ENCODE measurements around the gene PRSS8.

The PRSS8 gene

DNA sequence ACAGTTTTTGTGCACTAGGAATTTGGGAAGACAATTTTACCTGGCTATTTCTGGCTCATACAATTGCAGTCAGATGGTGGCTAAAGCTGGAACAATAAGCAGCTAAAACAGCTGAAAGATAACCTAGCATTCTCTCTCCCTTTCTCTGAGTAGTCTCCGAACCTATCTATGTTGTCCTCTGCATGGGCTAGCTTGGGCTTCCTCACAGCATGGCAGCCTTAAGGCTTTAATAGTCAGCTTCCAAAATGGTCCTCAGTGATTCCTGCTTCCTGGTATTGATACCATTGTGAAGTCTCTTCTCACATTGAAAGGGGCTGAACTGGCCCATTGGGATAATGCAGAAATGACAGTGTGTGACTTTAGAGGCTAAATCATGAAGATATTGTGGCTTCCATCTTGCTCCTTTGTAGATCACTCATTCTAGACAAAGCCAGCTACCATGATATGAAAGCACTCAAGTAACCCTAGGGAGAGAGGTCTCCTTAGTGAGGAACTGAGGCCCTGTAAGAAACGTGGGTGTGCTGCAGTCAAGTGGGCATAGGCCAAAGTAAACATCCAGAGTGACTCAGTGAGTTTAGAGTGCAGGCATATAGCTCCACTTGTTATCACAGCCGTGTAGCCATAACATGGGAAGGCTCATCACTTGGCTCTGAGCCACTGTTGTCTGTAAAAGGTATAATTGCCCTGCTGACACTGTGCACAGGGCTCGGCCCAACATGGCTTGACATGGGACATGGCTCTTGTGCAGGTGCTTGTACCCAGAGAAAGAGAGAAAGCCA lies 35.5 kb downstream of the PRSS8 start:
- DNase-seq: no peak

- DNase-seq: peak; percentile 95
Measured at GRCh38 chr16:31094424-31095120, 41.0 kb downstream of the PRSS8 start, which contains the start of gene VKORC1. Gene VKORC1, minus strand, starts transcription at chr16:31094797. Its CDS starts 68 bp downstream, at chr16:31094729.

GRCh38 chr16:31094088-31094423 lies 41.5 kb downstream of the PRSS8 start:
- no peak for DNase-seq

- no peak for DNase-seq
Measured at GRCh38 chr16:31093132-31093703, 42.3 kb downstream of the PRSS8 start.

DNA sequence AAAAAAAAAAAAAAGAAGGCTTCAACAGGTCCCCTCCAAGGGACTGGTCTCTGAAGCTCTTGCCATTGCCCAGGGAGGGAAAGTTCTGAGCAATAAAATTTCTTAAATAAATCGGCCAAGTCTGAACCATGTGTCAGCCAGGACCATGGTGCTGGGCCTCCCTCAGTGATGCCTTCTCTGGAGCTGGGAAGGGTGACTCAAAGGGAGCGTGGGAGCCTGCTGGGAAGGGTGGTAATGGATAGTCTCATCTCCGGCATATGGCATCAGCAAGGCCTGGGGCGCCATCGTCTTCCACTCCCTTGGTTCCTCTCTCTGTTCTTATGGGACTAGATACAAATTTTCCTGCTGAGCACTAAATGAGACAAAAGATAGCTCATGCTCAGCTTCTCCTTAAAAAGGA lies 43.2 kb downstream of the PRSS8 start:
- DNase-seq: no peak

GRCh38 chr16:31090540-31090939 lies 45.0 kb downstream of the PRSS8 start:
- DNase-seq: no peak

DNA sequence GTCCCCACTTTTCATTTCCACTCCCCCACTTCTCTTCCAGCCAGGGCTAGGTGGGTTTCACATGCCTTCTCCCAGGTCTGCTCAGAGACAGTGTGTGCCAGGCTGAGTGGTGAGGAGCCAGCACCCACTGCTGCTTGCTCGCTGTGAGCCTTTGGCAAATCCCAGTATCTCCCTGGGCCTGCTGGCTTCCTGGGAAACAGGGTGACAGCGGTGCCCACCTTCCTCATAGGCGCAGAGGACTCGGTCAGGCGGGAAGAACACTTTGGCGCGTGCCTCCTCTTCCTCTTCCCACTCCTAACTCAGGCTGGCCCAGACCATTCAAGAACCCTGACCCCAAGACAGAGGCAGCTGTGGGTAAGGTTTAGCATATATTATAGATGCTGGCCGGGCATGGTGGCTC lies 46.3 kb downstream of the PRSS8 start:
- no peak for DNase-seq

DNA sequence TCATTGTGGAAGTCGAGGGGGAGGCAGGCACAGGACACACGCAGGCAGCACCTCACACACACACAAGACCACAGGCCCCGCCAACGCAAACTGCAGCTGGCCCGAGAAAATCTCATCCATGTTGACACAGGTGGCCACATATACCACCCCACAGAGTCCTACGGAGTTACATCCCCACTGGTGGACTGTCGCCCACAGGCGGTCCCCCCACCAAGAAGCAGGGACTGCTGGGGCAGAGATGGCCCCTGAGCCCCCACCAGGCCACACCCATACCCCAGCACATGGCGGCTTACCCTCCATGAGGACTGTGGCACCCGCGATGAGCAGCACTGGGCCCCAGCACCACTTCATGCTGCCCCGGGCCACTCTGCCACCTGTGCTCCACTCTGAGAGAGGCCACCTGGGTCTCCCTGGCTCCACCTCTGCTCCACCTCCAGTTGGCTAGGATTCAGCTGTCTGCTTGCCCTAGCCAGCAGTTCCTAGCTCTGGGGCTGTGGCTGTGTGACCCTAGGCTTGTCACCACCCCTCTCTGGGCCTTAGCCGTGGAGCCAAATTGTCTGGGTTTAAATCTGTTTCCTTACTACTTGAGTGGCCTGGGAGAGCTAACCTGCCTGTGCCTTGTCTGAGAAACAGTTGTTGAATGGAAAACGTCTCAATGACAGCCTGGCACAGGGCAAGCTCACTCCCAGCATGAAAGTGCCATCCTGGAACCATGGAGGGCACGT lies 46.9 kb downstream of the PRSS8 start, which contains the start of gene PRSS53:
Gene PRSS53 (minus strand): TSS at position 485 of the 725 bp plus-strand sequence. CDS start 134 bp downstream, at position 351.
- no peak for DNase-seq

- no peak for DNase-seq
Measured at GRCh38 chr16:31087971-31088370, 47.6 kb downstream of the PRSS8 start.

DNA sequence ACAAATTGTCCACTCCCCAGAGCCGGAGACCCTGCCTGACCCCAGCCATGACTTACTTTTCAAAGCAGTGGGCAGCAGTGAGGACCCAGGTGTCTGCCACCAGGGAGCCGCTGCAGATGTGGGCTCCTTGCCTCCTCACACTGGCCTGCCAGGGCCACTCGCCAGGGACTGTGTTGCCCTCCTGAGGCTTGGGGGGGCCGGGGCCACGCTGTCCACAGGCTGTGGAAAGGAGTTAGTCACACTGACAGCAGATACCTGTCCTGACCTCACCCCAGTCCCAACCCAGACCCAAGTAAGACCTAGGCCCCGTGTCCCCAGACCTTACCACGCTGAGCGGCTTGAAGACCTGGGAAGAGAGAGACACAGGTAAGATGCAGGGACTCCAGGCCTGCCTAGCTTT lies 48.0 kb downstream of the PRSS8 start:
- no peak for DNase-seq

DNA sequence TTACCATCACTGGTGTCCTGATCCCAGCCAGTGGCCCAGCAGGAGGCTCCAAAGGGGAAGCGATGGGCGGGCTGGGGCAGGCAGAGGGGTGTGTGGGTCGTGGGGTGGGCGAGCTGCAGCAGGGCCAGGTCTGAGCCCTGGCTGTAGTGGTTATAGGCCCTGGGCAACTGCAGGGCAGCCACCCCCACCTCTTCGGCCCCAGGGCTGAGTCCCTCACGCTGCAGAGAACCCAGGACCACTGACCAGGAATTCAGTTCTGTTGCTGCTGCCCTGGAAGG lies 49.0 kb downstream of the PRSS8 start:
- DNase-seq: no peak

- no peak for DNase-seq
Measured at GRCh38 chr16:31085873-31086628, 49.5 kb downstream of the PRSS8 start.

DNA sequence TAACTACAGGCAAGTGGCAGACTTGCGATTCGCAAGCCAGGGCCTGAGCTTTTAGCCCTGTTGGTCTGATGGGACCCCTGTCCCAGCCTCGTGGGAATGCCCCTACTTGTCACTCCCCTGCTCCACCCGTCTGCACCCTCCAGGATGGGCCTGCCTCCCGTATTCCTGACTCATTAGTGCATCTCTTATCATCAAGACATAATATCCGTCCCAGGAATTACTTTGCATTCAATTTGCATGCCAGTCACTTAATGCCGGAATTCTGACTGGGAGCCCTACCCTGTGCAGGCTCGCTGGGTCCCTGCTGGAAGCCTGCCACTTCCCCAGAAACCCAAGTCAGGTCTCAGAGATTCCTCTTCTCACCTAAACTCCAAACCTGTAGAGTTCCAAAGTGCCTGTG lies 50.1 kb downstream of the PRSS8 start:
- no peak for DNase-seq

GRCh38 chr16:31084584-31085302 lies 50.8 kb downstream of the PRSS8 start:
- no peak for DNase-seq

DNA sequence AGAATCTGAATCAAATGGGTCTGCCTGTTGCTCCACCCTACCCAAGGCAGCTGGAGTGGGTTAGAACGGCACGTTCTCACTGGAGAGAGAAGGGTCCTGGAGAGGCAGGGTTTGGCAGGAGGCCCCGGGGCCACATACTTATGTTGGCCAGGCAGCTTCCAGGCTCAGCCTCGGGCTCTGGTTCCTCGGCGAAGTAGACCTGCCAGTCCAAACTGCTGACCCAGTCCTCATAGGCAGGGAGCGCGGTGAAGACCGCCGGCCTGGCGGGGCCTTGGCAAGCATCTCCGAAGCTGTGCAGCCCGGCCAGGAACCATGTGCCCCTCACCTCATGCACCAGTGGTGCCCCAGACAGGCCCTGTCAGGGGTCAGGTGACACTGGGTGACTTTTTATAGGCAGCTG lies 51.5 kb downstream of the PRSS8 start:
- no peak for DNase-seq

DNA sequence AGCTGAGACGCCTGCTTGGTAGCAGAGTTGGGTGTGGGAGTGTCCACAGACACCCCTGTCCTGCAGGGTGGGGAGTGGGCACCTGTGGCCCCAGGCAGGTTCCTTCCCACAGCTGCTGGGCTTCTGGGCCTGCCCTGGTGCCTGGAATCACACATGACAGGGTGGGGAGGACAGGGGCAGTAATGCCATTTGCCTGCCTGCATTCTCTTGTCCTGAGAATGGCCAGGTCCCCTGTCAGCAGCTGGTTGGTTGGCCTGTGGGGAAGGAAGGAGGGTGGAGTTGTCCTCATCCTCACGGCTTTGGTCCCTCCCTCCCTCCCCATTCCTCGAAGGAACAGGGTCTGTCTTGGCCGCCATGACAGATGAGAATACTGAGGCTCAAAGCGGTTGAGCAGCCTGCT lies 52.0 kb downstream of the PRSS8 start:
- DNase-seq: no peak

DNA sequence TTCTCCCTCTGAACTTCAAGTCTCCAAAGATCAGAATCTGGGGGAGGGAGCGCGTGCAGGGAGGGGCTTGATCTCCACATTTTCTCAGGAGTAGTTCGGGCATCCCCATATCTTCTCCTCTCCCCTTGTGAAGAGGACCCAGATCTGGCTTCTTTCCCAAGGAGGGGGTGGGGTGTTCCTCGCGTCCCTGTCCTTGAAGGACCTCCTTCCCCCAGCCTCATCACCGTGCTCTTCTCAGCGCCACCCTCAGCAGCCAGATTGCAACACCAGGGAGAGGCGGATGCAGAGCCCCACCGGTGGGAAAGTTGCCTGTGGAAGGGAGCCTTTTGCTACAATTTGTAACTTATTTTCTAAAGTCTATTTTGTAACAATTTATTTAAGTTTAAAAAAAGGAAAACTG lies 52.4 kb downstream of the PRSS8 start:
- no peak for DNase-seq

GRCh38 chr16:31082368-31083045 lies 53.0 kb downstream of the PRSS8 start:
- DNase-seq: no peak
